SHP77 (cell line): Measurements from ENCODE around the gene MVD.

Experiments
- DNase-seq, 2 experiments: peaks; one replicate each; lab custom pipeline; 2025; lab: John Stamatoyannopoulos, UW

Gene MVD

DNA sequence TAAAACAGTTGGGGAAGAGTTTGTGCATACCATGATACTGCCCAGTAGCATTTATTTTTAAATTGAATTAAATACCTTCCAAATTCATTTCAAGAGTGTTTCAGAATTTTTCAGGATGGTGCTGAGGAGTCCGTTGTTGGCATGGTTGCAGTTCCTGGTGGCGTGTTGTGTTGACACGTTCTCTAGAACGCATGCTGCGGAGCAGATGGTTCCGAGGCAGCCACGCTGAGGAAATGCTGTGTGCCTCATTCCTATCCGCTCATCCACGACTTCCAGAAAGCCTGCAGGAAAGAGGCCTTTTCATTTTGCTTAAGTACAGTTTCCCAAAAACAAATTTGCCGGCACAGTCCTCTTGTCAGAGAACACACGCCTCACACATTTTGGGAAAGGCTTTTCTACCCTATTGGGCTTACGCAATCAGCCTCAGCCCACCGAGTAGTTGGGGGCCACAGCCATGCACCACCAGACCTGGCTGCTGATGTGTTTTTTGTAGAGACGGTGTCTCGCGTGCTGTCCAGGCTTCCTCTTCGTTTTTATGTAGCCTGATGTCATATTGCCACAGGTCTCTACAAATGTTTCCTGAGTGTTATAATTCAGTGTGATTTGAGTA is 56.6 kb downstream of the MVD start:
- DNase-seq = no peak

DNA sequence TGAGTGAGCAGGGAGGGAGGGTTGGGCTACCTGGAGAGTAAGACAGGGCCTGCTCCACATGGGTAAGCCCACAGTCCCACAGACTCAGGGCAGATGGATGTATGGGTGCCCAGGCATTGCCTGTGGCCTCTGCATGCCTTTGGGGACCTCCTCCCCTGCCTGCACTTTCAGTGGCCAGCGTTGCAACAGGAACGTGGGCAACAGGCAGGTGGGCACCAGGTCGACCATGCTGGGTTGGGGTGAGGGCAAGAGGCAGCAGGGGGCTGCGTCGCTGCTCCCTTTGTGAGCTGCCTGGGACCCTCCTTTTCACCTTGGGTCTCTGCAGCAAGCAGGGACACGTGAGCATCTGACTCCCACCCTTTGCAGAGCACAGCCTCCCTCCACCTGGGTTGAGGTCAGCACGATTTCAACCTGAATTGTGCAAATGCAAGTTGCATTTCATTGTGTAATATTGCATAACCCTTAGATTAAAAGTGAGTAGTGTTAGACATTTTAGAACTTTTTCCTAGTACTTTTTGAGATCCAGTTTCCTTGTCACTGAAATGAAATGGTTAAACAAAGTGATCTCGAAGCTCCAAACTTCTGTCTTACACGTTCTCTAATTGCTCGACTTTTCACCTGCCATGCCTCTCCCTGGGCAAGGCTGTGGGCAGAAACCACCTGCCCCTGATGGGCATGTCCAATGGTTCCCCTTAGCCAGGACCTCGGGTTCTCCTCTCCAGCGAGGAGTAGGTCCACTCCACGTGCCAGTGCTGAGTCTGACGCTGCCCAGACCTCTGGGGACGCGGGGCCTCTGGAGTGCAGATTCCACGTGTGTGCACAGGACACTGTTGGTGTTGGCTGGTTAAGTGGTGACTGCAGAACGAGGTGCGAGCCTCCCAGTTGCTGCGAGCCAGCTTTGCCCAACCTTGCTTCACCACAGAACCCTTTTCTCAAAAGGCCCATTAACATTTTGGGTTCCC is 57.4 kb downstream of the MVD start:
- DNase-seq = no peak

DNA sequence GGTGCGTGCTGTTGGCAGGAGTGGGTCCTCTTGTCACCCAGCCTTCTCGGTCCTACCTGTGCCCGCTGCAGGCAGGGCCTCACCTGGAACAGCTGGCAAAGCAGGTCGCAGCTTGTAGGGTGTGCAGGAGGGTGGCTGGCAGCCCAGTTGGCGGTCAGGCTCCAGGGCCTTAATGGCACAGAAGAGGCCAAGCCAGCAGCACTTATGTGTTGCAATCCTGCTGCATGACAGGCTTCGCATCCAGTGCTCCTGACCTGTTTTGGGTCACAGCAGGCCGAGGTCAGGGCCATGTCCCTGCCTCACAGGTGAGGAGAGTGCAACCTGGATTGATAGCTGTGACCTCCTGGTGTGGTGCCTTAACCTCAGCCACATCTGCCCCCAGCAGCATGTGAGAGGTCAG is 60.8 kb downstream of the MVD start:
- DNase-seq = no peak
